ENCODE results near the gene PTF1A. TPM values are rescaled to one million over a fixed set of nuclear protein-coding genes. Genes with fewer than 3 reads are reported as not detected.

Gene PTF1A
- total RNA-seq, 1 donor from 2014 or later = 0.51 TPM

GRCh38 chr10:23189024-23189423 is 3.1 kb upstream of the PTF1A start:
- Mint-ChIP-seq H3K9me3 (no peaks in the 10 kb centered on the region), H3K27me3 (peaks cover 82% of the 10 kb centered on the region), H3K4me1 (ENCODE audit: unreplicated experiment) (peaks cover 3% of the 10 kb centered on the region), H3K36me3 (no peaks in the 10 kb centered on the region), H3K4me3 (no peak overlapping the region), H3K27ac (no peak overlapping the region)
- TF ChIP-seq CTCF (conservative IDR thresholded peaks at IDR 0.05) = no peak
- DNase-seq (ENCODE audit: extremely low spot score, unreplicated experiment) = no peak

- Mint-ChIP-seq H3K9me3 (no peaks in the 10 kb centered on the region), H3K36me3 (no peaks in the 10 kb centered on the region), H3K4me1 (ENCODE audit: unreplicated experiment) (peaks cover 3% of the 10 kb centered on the region), H3K4me3 (peak overlapping the region; percentile 58), H3K27ac (no peak overlapping the region), H3K27me3 (peaks cover 87% of the 10 kb centered on the region)
- DNase-seq (ENCODE audit: extremely low spot score, unreplicated experiment) = no peak
- TF ChIP-seq CTCF (conservative IDR thresholded peaks at IDR 0.05) = no peak
Measured at GRCh38 chr10:23190872-23191763, 994 bp upstream of the PTF1A start.

- H3K4me1 Mint-ChIP-seq (ENCODE audit: unreplicated experiment) = peaks cover 3% of the 10 kb centered on the region
- no peak for TF ChIP-seq CTCF (conservative IDR thresholded peaks at IDR 0.05)
- H3K27me3 Mint-ChIP-seq = peaks cover 87% of the 10 kb centered on the region
- no peaks in the 10 kb centered on the region for H3K36me3 Mint-ChIP-seq
- H3K9me3 Mint-ChIP-seq = no peaks in the 10 kb centered on the region
- no peak overlapping the region for H3K27ac Mint-ChIP-seq
- no peak for DNase-seq (ENCODE audit: extremely low spot score, unreplicated experiment)
- peak overlapping the region; percentile 80 for H3K4me3 Mint-ChIP-seq
Measured at GRCh38 chr10:23192712-23193434, 761 bp downstream of the PTF1A start.

- H3K4me1 Mint-ChIP-seq (ENCODE audit: unreplicated experiment) = peaks cover 3% of the 10 kb centered on the region
- no peak for DNase-seq (ENCODE audit: extremely low spot score, unreplicated experiment)
- H3K9me3 Mint-ChIP-seq = no peaks in the 10 kb centered on the region
- H3K4me3 Mint-ChIP-seq = peak overlapping the region; percentile 73
- TF ChIP-seq CTCF (conservative IDR thresholded peaks at IDR 0.05) = no peak
- H3K27ac Mint-ChIP-seq = no peak overlapping the region
- H3K27me3 Mint-ChIP-seq = peaks cover 87% of the 10 kb centered on the region
- no peaks in the 10 kb centered on the region for H3K36me3 Mint-ChIP-seq
Measured at GRCh38 chr10:23193435-23194074, 1.4 kb downstream of the PTF1A start.

GRCh38 chr10:23194471-23194965 is 2.4 kb downstream of the PTF1A start:
- Mint-ChIP-seq H3K4me3 (no peak overlapping the region), H3K9me3 (no peaks in the 10 kb centered on the region), H3K27me3 (peaks cover 85% of the 10 kb centered on the region), H3K4me1 (ENCODE audit: unreplicated experiment) (peaks cover 3% of the 10 kb centered on the region), H3K36me3 (no peaks in the 10 kb centered on the region), H3K27ac (no peak overlapping the region)
- DNase-seq (ENCODE audit: extremely low spot score, unreplicated experiment) = no peak
- no peak for TF ChIP-seq CTCF (conservative IDR thresholded peaks at IDR 0.05)
